ENCODE data around the gene EMP3.
"Not testable (repeated sequence)": the region's sequence is repeated elsewhere in the genome, so short reads cannot be mapped to it uniquely, and the experiment has no call there.

Gene EMP3

GRCh38 chr19:48371367-48371766, 46.0 kb downstream of the EMP3 start:
- TF ChIP-seq CTCF (IDR thresholded peaks at IDR 0.05; ENCODE audit: low read depth, low read length): no peak
- no peak for DNase-seq (ENCODE audit: extremely low read depth, low read depth)

- not testable (repeated sequence) for DNase-seq (ENCODE audit: extremely low read depth, low read depth)
Observed at GRCh38 chr19:48371771-48372170, 46.4 kb downstream of the EMP3 start.

GRCh38 chr19:48372904-48373303, 47.6 kb downstream of the EMP3 start:
- TF ChIP-seq CTCF (IDR thresholded peaks at IDR 0.05; ENCODE audit: low read depth, low read length): no peak
- no peak for DNase-seq (ENCODE audit: extremely low read depth, low read depth)

- no peak for DNase-seq (ENCODE audit: extremely low read depth, low read depth)
- no peak for TF ChIP-seq CTCF (IDR thresholded peaks at IDR 0.05; ENCODE audit: low read depth, low read length)
Observed at GRCh38 chr19:48373567-48373966, 48.2 kb downstream of the EMP3 start.

- TF ChIP-seq CTCF (IDR thresholded peaks at IDR 0.05; ENCODE audit: low read depth, low read length): no peak
- no peak for DNase-seq (ENCODE audit: extremely low read depth, low read depth)
Observed at GRCh38 chr19:48378194-48378570, 52.8 kb downstream of the EMP3 start.

- TF ChIP-seq CTCF (IDR thresholded peaks at IDR 0.05; ENCODE audit: low read depth, low read length): no peak
- no peak for DNase-seq (ENCODE audit: extremely low read depth, low read depth)
Observed at GRCh38 chr19:48379058-48379457, 53.7 kb downstream of the EMP3 start.

Measured in AG09319 (cell line).